Neural cell (in vitro differentiated cells): ENCODE data around the gene NUP50. TPM values are rescaled to one million over a fixed set of nuclear protein-coding genes. Genes with fewer than 3 reads are reported as not detected.

Experiments
- H2AFZ ChIP-seq: fragments of 200-600, 300-800 bp; sonication (generic), shearing (Covaris generic); 2 replicates; pipeline ENCODE4 v1.6.0; 2014; ENCODE audit warnings: low read depth, mild to moderate bottlenecking, antibody characterized with exemption, low read length, moderate library complexity
- H3F3A ChIP-seq: fragments of 200-600 bp; shearing (Covaris generic); 2 replicates; pipeline ENCODE4 v1.6.1; 2016; ENCODE audit warnings: mild to moderate bottlenecking, moderate library complexity, mixed read lengths, antibody characterized with exemption, low read length; ENCODE audit not compliant: insufficient read depth, poor library complexity, severe bottlenecking
- H3K27ac ChIP-seq: fragments of 200-600, 300-800 bp; sonication (generic), shearing (Covaris generic); 2 replicates; pipeline ENCODE4 v1.5.1; 2014; ENCODE audit warnings: mild to moderate bottlenecking, low read length, moderate library complexity
- H3K27me3 ChIP-seq: fragments of 300-800, 200-600 bp; sonication (generic), shearing (Covaris generic); 2 replicates; pipeline ENCODE4 v1.6.0; 2014; ENCODE audit warnings: mild to moderate bottlenecking, low read depth, low read length, moderate library complexity; ENCODE audit not compliant: insufficient read depth
- H3K36me3 ChIP-seq: fragments of 300-800, 200-600 bp; sonication (generic), shearing (Covaris generic); 2 replicates; pipeline ENCODE4 v1.5.1; 2014; ENCODE audit warnings: mild to moderate bottlenecking, antibody characterized with exemption, low read length, moderate library complexity; ENCODE audit not compliant: insufficient read depth
- H3K4me2 ChIP-seq: fragments of 300-800, 200-600 bp; sonication (generic), shearing (Covaris generic); 2 replicates; pipeline ENCODE4 v1.6.0; 2014; ENCODE audit warnings: mild to moderate bottlenecking, low read length
- H3K4me3 ChIP-seq: fragments of 300-800, 200-600 bp; sonication (generic), shearing (Covaris generic); 2 replicates; pipeline ENCODE4 v1.5.1; 2014; ENCODE audit warnings: mild to moderate bottlenecking, low read length, moderate library complexity
- H3K79me2 ChIP-seq: fragments of 200-600 bp; shearing (Covaris generic); replicated peaks from 2 replicates; pipeline ENCODE4 v1.6.0; 2014; ENCODE audit warnings: mild to moderate bottlenecking, low read length, moderate library complexity; ENCODE audit not compliant: insufficient read depth
- H3K9ac ChIP-seq: fragments of 300-800, 200-600 bp; sonication (generic), shearing (Covaris generic); 2 replicates; pipeline ENCODE4 v1.6.1; 2016; ENCODE audit warnings: mild to moderate bottlenecking, low read length, mixed read lengths
- H3K9me2 ChIP-seq: fragments of 200-600 bp; shearing (Covaris generic); 2 replicates; pipeline ENCODE4 v1.6.1; 2016; ENCODE audit warnings: mild to moderate bottlenecking, low read length, mixed read lengths; ENCODE audit not compliant: insufficient read depth
- H3K9me3 ChIP-seq: fragments of 200-600, 300-800 bp; sonication (generic), shearing (Covaris generic); 2 replicates; pipeline ENCODE4 v1.6.1; 2016; ENCODE audit warnings: mild to moderate bottlenecking, mixed run types, low read length, moderate library complexity, mixed read lengths
- H4K20me1 ChIP-seq: fragments of 200-600 bp; shearing (Covaris generic); 2 replicates; pipeline ENCODE4 v1.6.1; 2016; ENCODE audit warnings: mild to moderate bottlenecking, mixed run types; ENCODE audit not compliant: insufficient read depth
- EP300 ChIP-seq: fragments of 450-650 bp; conservative IDR thresholded peaks from 2 replicates; pipeline ENCODE4 v1.6.1; 2014; ENCODE audit warnings: antibody characterized with exemption, mild to moderate bottlenecking, moderate library complexity; ENCODE audit not compliant: poor library complexity, severe bottlenecking
- MXI1 ChIP-seq: fragments of 450-650 bp; conservative IDR thresholded peaks from 2 replicates; pipeline ENCODE4 v1.6.1; 2014; ENCODE audit warnings: antibody characterized with exemption, mild to moderate bottlenecking; ENCODE audit not compliant: poor library complexity, severe bottlenecking
- POLR2AphosphoS5 ChIP-seq: IDR thresholded peaks from 2 replicates; pipeline ENCODE4 v1.6.1; 2012
- REST ChIP-seq: IDR thresholded peaks from 2 replicates; pipeline ENCODE4 v1.6.1; 2012; ENCODE audit warnings: borderline replicate concordance
- SMC3 ChIP-seq: fragments of 450-650 bp; conservative IDR thresholded peaks from 2 replicates; pipeline ENCODE4 v1.6.1; 2014; ENCODE audit warnings: antibody characterized with exemption, mild to moderate bottlenecking, moderate library complexity; ENCODE audit not compliant: poor library complexity
- TAF1 ChIP-seq: IDR thresholded peaks from 2 replicates; pipeline ENCODE4 v1.6.1; 2012; ENCODE audit warnings: low read depth
- polyA plus RNA-seq: library from polyadenylated mRNA; depleted of rRNA; stranded (reverse); fragments of >200 nt; gene quantifications from 2 replicates; pipeline ENCODE4 v1.2.3, GENCODE V29; 2014

NUP50 gene
- polyA plus RNA-seq, 1 donor from 2014 or later: 38.7 TPM

GRCh38 chr22:45233386-45233785 lies 69.7 kb downstream of the NUP50 start:
- Histone ChIP-seq H3K79me2 (peaks cover 37% of the 10 kb centered on the region), H2AFZ (no peak overlapping the region), H3F3A (no peaks in the 10 kb centered on the region), H3K4me2 (no peak overlapping the region), H3K36me3 (no peaks in the 10 kb centered on the region), H3K4me3 (no peak overlapping the region), H4K20me1 (peaks cover 23% of the 10 kb centered on the region), H3K9me3 (no peaks in the 10 kb centered on the region), H3K9me2 (no peaks in the 10 kb centered on the region), H3K9ac (no peak overlapping the region), H3K27me3 (no peaks in the 10 kb centered on the region), H3K27ac (no peak overlapping the region)
- TF ChIP-seq TAF1 (no peak), EP300 (no peak)

- H4K20me1 ChIP-seq: peaks cover 23% of the 10 kb centered on the region
- no peaks in the 10 kb centered on the region for H3K9me3 ChIP-seq
- peaks cover 41% of the 10 kb centered on the region for H3K79me2 ChIP-seq
- H3F3A ChIP-seq: no peaks in the 10 kb centered on the region
- H3K36me3 ChIP-seq: no peaks in the 10 kb centered on the region
- no peak overlapping the region for H3K9ac ChIP-seq
- no peak overlapping the region for H3K27ac ChIP-seq
- TF ChIP-seq TAF1: no peak
- no peak overlapping the region for H3K4me2 ChIP-seq
- H3K4me3 ChIP-seq: no peak overlapping the region
- H3K9me2 ChIP-seq: no peaks in the 10 kb centered on the region
- no peak overlapping the region for H2AFZ ChIP-seq
- H3K27me3 ChIP-seq: no peaks in the 10 kb centered on the region
These were observed 70.1 kb downstream of the NUP50 start for GRCh38 chr22:45233827-45234226.

- TF ChIP-seq REST (no peak), MXI1 (no peak), SMC3 (no peak), POLR2AphosphoS5 (no peak)
- Histone ChIP-seq H3K27me3 (no peaks in the 10 kb centered on the region), H3K4me2 (no peak overlapping the region), H2AFZ (no peak overlapping the region), H3K36me3 (no peaks in the 10 kb centered on the region), H4K20me1 (peaks cover 20% of the 10 kb centered on the region), H3K27ac (no peak overlapping the region), H3K4me3 (no peak overlapping the region), H3F3A (no peaks in the 10 kb centered on the region), H3K9me2 (no peaks in the 10 kb centered on the region), H3K9me3 (no peaks in the 10 kb centered on the region), H3K9ac (no peak overlapping the region), H3K79me2 (peaks cover 52% of the 10 kb centered on the region)
These were observed 71.5 kb downstream of the NUP50 start for GRCh38 chr22:45235101-45235777.
